ENCODE data around the gene TRAPPC4. TPM values are rescaled to one million over a fixed set of nuclear protein-coding genes. Genes with fewer than 3 reads are reported as not detected.

The TRAPPC4 gene
- total and polyA plus RNA-seq, 2 donors (not counting 1 experiment from before 2014, with no cell fraction given), result 61.4 to 64.5 TPM

DNA sequence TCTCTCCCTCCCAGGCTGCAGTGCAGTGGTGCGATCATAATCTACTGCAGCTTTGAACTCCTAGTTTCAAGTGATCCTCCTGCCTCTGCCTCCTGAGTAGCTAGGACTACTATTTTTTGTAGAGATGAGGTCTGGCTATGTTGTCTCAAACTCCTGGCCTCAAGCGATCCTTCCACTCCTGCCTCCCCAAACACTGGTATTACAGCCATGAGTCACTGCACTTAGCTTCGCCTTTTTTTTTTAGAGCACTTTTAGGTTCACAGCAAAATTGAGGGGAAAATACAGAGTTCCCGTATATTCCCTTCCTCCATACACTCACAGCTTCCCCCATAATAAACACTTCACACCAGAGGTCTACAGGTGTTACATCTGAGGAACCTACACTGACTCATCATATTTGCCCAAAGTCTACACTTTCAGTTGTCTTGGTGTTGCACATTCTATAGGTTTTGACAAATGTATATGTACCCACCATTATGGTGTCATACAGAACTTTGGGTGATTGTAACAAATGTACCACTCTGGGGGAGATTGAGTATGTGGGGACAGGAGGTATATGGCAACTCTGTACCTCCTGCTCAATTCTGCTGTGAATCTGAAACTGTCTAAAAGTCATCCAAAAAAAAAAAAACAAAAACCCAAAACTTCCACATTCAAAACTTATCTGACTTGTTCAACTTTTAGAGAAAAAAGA is 23.4 kb downstream of the TRAPPC4 start:
- H3K9ac ChIP-seq (ENCODE audit: low read length), result no peak overlapping the region
- intact Hi-C loops (cut with micrococcal nuclease), result no loop called here
- TF ChIP-seq, protein P1, sequence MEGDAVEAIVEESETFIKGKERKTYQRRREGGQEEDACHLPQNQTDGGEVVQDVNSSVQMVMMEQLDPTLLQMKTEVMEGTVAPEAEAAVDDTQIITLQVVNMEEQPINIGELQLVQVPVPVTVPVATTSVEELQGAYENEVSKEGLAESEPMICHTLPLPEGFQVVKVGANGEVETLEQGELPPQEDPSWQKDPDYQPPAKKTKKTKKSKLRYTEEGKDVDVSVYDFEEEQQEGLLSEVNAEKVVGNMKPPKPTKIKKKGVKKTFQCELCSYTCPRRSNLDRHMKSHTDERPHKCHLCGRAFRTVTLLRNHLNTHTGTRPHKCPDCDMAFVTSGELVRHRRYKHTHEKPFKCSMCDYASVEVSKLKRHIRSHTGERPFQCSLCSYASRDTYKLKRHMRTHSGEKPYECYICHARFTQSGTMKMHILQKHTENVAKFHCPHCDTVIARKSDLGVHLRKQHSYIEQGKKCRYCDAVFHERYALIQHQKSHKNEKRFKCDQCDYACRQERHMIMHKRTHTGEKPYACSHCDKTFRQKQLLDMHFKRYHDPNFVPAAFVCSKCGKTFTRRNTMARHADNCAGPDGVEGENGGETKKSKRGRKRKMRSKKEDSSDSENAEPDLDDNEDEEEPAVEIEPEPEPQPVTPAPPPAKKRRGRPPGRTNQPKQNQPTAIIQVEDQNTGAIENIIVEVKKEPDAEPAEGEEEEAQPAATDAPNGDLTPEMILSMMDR (IDR thresholded peaks at IDR 0.05), result no peak
- no peak for TF ChIP-seq EZH2 (IDR thresholded peaks at IDR 0.05; ENCODE audit: borderline replicate concordance, insufficient read depth, low read depth, low read length, poor library complexity, severe bottlenecking)
- ATAC-seq (ENCODE audit: low read depth) (no peak), DNase-seq (no peak)
- no peak overlapping the region for H3K4me2 ChIP-seq (replicated peaks; ENCODE audit: low read depth, low read length, poor library complexity, severe bottlenecking)
- H3K4me1 ChIP-seq (ENCODE audit: control insufficient read depth in 2 of 2, insufficient read depth in 2 of 2, low read length in 2 of 2), result peaks cover 0 to 8% of the 10 kb centered on the region in 2 donors
- Mint-ChIP-seq H3K27ac (no peak overlapping the region), H3K4me1 (peaks cover 10% of the 10 kb centered on the region), H3K4me3 (no peak overlapping the region), H3K9me3 (ENCODE audit: insufficient read depth) (no peaks in the 10 kb centered on the region), H3K27me3 (no peaks in the 10 kb centered on the region)
- 77% methylated on average over 2 of the region's 4 CpGs for WGBS (ENCODE audit: insufficient coverage)
- ChIA-PET POLR2A (interaction anchor here (0.7 kb wide), 2 partner anchors 19 to 62 kb away, joined by 7 to 13 read pairs; no protein-coding TSS in a partner anchor), CTCF (interaction anchor here (0.9 to 1.3 kb wide), 2 partner anchors 12 to 25 kb away, joined by 3 read pairs; no protein-coding TSS in a partner anchor)
- H3K9me3 ChIP-seq (ENCODE audit: control extremely low read depth in 1 of 3, control insufficient read depth in 2 of 3, insufficient read depth in 1 of 3, low read length in 2 of 3), result no peaks in the 10 kb centered on the region
- H3K27ac ChIP-seq (ENCODE audit: low read length in 2 of 2), result no peak overlapping the region
- H3K27me3 ChIP-seq (replicated peaks in 1 of 4; ENCODE audit: control extremely low read depth in 1 of 4, control insufficient read depth in 3 of 4, insufficient read depth in 4 of 4, low read length in 3 of 4), result no peaks in the 10 kb centered on the region
- peaks cover 0 to 14% of the 10 kb centered on the region in 2 experiments for H3K36me3 ChIP-seq (replicated peaks in 1 of 2; ENCODE audit: control extremely low read depth in 1 of 2, control insufficient read depth in 1 of 2, extremely low read depth in 1 of 2, insufficient read depth in 2 of 2, low read length in 1 of 2)
- H2AFZ ChIP-seq (ENCODE audit: insufficient read depth, low read depth, low read length, poor library complexity, severe bottlenecking), result no peak overlapping the region
- H4K20me1 ChIP-seq (ENCODE audit: control insufficient read depth, insufficient read depth, low read length, poor library complexity, severe bottlenecking), result no peaks in the 10 kb centered on the region
- no peak overlapping the region for H3K4me3 ChIP-seq (ENCODE audit: control extremely low read depth in 1 of 5, extremely low read depth in 1 of 5, insufficient read depth in 1 of 5, low read depth in 2 of 5, low read length in 4 of 5)
- no peaks in the 10 kb centered on the region for H3K79me2 ChIP-seq (ENCODE audit: control insufficient read depth, insufficient read depth, low read length)

DNA sequence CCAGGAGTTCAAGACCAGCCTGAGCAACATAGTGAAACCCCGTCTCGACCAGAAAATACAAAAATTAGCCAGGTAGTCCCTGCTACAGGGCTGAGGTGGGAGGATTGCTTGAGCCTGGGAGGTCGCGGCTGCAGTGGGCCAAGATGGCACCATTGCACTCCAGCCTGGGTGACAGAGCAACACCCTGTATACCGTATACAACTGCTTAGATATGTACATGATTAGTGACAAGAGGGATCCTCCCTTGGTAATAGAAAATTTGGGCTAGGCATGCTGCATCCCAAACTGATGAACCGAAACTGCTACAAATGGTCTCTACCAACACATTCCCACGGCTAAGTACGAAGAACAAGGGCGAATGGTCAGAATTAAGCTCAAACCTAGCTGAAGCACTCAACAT is 24.4 kb downstream of the TRAPPC4 start:
- intact Hi-C loops (cut with micrococcal nuclease), result no loop called here
- no peaks in the 10 kb centered on the region for H3K27me3 ChIP-seq (replicated peaks in 1 of 4; ENCODE audit: control extremely low read depth in 1 of 4, control insufficient read depth in 3 of 4, insufficient read depth in 4 of 4, low read length in 3 of 4)
- peaks cover 0 to 8% of the 10 kb centered on the region in 2 donors for H3K4me1 ChIP-seq (ENCODE audit: control insufficient read depth in 2 of 2, insufficient read depth in 2 of 2, low read length in 2 of 2)
- Mint-ChIP-seq H3K4me3 (no peak overlapping the region), H3K9me3 (ENCODE audit: insufficient read depth) (no peaks in the 10 kb centered on the region), H3K27ac (no peak overlapping the region), H3K4me1 (peaks cover 10% of the 10 kb centered on the region), H3K27me3 (no peaks in the 10 kb centered on the region)
- H4K20me1 ChIP-seq (ENCODE audit: control insufficient read depth, insufficient read depth, low read length, poor library complexity, severe bottlenecking), result no peaks in the 10 kb centered on the region
- 100% methylated on average over 2 of the region's 9 CpGs for WGBS (ENCODE audit: insufficient coverage)
- no peak for TF ChIP-seq EZH2 (IDR thresholded peaks at IDR 0.05; ENCODE audit: borderline replicate concordance, insufficient read depth, low read depth, low read length, poor library complexity, severe bottlenecking)
- TF ChIP-seq, protein P1 (IDR thresholded peaks at IDR 0.05), result no peak
- POLR2A ChIA-PET, result no interaction called here
- H3K79me2 ChIP-seq (ENCODE audit: control insufficient read depth, insufficient read depth, low read length), result no peaks in the 10 kb centered on the region
- H3K4me2 ChIP-seq (replicated peaks; ENCODE audit: low read depth, low read length, poor library complexity, severe bottlenecking), result no peak overlapping the region
- no peak for ATAC-seq (ENCODE audit: low read depth)
- no peak overlapping the region for H3K4me3 ChIP-seq (ENCODE audit: control extremely low read depth in 1 of 5, extremely low read depth in 1 of 5, insufficient read depth in 1 of 5, low read depth in 2 of 5, low read length in 4 of 5)
- H3K27ac ChIP-seq (ENCODE audit: low read length in 2 of 2), result no peak overlapping the region
- H3K36me3 ChIP-seq (replicated peaks in 1 of 2; ENCODE audit: control extremely low read depth in 1 of 2, control insufficient read depth in 1 of 2, extremely low read depth in 1 of 2, insufficient read depth in 2 of 2, low read length in 1 of 2), result peaks cover 0 to 21% of the 10 kb centered on the region in 2 experiments
- no peak overlapping the region for H2AFZ ChIP-seq (ENCODE audit: insufficient read depth, low read depth, low read length, poor library complexity, severe bottlenecking)
- DNase-seq, result no peak
- no peaks in the 10 kb centered on the region for H3K9me3 ChIP-seq (ENCODE audit: control extremely low read depth in 1 of 3, control insufficient read depth in 2 of 3, insufficient read depth in 1 of 3, low read length in 2 of 3)
- CTCF ChIA-PET, result interaction anchor here (0.9 to 2.7 kb wide), 2 partner anchors 13 to 24 kb away, joined by 3 to 8 read pairs; no protein-coding TSS in a partner anchor
- H3K9ac ChIP-seq (ENCODE audit: low read length), result no peak overlapping the region

All from B cell (primary cell).